Mesenchymal stem cell (in vitro differentiated cells and primary cell): ENCODE data around the gene HTT.
A peak's percentile ranks its signal among the peaks of the same experiment; 100 is the strongest.
"Not testable (repeated sequence)": the region's sequence is repeated elsewhere in the genome, so short reads cannot be mapped to it uniquely, and the experiment has no call there.

Source experiments
- DNase-seq: peaks from one replicate; pipeline ENCODE4 v3.0.0-alpha.2; 2013
- H2AFZ ChIP-seq: one replicate; pipeline ENCODE4 v1.6.1; 2013; ENCODE audit warnings: low read depth, mild to moderate bottlenecking, control low read depth, inconsistent platforms, low read length, moderate library complexity
- H2AK5ac ChIP-seq: 2 replicates; pipeline ENCODE4 v1.6.1; 2013; ENCODE audit warnings: low read length, moderate library complexity, mild to moderate bottlenecking, inconsistent platforms; ENCODE audit not compliant: severe bottlenecking
- H2BK120ac ChIP-seq: one replicate; pipeline ENCODE4 v1.6.1; 2013; ENCODE audit warnings: low read depth, mild to moderate bottlenecking, inconsistent platforms, low read length, moderate library complexity
- H2BK12ac ChIP-seq, 2 experiments: one replicate each; pipeline ENCODE4 v1.6.1; 2013; ENCODE audit warnings: inconsistent platforms in 2 of 2, low read length in 2 of 2, mild to moderate bottlenecking in 2 of 2, moderate library complexity in 2 of 2, control low read depth in 1 of 2
- H2BK15ac ChIP-seq: one replicate; pipeline ENCODE4 v1.6.1; 2013; ENCODE audit warnings: mild to moderate bottlenecking, low read depth, inconsistent platforms; ENCODE audit not compliant: poor library complexity, severe bottlenecking
- H2BK5ac ChIP-seq: 2 replicates; pipeline ENCODE4 v1.6.1; 2013; ENCODE audit warnings: low read depth, mild to moderate bottlenecking, low read length, control low read depth, inconsistent platforms; ENCODE audit not compliant: poor library complexity, severe bottlenecking
- H3K14ac ChIP-seq, 2 experiments: one replicate each; pipeline ENCODE4 v1.6.1; 2013; ENCODE audit warnings: inconsistent platforms in 2 of 2, low read length in 2 of 2, control low read depth in 1 of 2, mild to moderate bottlenecking in 1 of 2, moderate library complexity in 1 of 2
- H3K18ac ChIP-seq, 2 experiments: one replicate each; pipeline ENCODE4 v1.6.1; 2013; ENCODE audit warnings: inconsistent platforms in 2 of 2, low read length in 2 of 2, control low read depth in 1 of 2, low read depth in 1 of 2, mild to moderate bottlenecking in 1 of 2
- H3K23ac ChIP-seq, 2 experiments: one replicate each; pipeline ENCODE4 v1.6.1; 2013; ENCODE audit warnings: inconsistent platforms in 2 of 2, low read length in 2 of 2, mild to moderate bottlenecking in 2 of 2, moderate library complexity in 2 of 2, control low read depth in 1 of 2
- H3K27ac ChIP-seq: 2 replicates; pipeline ENCODE4 v1.5.1; 2013; ENCODE audit warnings: mild to moderate bottlenecking, moderate library complexity, low read length, control low read depth, inconsistent platforms; ENCODE audit not compliant: poor library complexity, severe bottlenecking
- H3K27me3 ChIP-seq, 2 experiments: 2 replicates each; pipeline versions ENCODE4 v1.6.1 to v1.7.0; 2013; ENCODE audit warnings: low read length in 2 of 2, mild to moderate bottlenecking in 2 of 2, moderate library complexity in 2 of 2, control low read depth in 1 of 2, inconsistent platforms in 1 of 2; ENCODE audit not compliant: control insufficient read depth in 1 of 2, insufficient read depth in 1 of 2
- H3K36me3 ChIP-seq, 2 experiments: 2 replicates each; pipeline versions ENCODE4 v1.6.1 to v1.7.0; 2013; ENCODE audit warnings: low read length in 2 of 2, control low read depth in 1 of 2, inconsistent platforms in 1 of 2, low read depth in 1 of 2, mild to moderate bottlenecking in 1 of 2; ENCODE audit not compliant: insufficient read depth in 2 of 2, control insufficient read depth in 1 of 2
- H3K4ac ChIP-seq, 2 experiments: one replicate each; pipeline ENCODE4 v1.6.1; 2013; ENCODE audit warnings: inconsistent platforms in 2 of 2, low read length in 2 of 2, mild to moderate bottlenecking in 2 of 2, moderate library complexity in 2 of 2, control low read depth in 1 of 2, low read depth in 1 of 2
- H3K4me1 ChIP-seq: 2 replicates; pipeline ENCODE4 v1.6.1; 2013; ENCODE audit warnings: low read depth, low read length, control low read depth; ENCODE audit not compliant: control insufficient read depth, insufficient read depth
- H3K4me2 ChIP-seq: 2 replicates; pipeline ENCODE4 v1.6.1; 2013; ENCODE audit warnings: low read length, mild to moderate bottlenecking, inconsistent platforms; ENCODE audit not compliant: poor library complexity, severe bottlenecking
- H3K4me3 ChIP-seq, 2 experiments: 2 replicates each; pipeline versions ENCODE4 v1.5.1 to v1.7.0; 2013; ENCODE audit warnings: low read length in 2 of 2, mild to moderate bottlenecking in 2 of 2, control low read depth in 1 of 2, low read depth in 1 of 2; ENCODE audit not compliant: insufficient read depth in 1 of 2
- H3K79me1 ChIP-seq: replicated peaks from 2 replicates; pipeline ENCODE4 v1.6.1; 2013; ENCODE audit warnings: mild to moderate bottlenecking, control low read depth, low read length, inconsistent platforms; ENCODE audit not compliant: poor library complexity, severe bottlenecking
- H3K9ac ChIP-seq: 2 replicates; pipeline ENCODE4 v1.7.0; 2013; ENCODE audit warnings: mild to moderate bottlenecking, low read length, moderate library complexity
- H3K9me3 ChIP-seq: 2 replicates; pipeline ENCODE4 v1.7.0; 2013; ENCODE audit warnings: mild to moderate bottlenecking, low read length; ENCODE audit not compliant: control insufficient read depth
- H4K8ac ChIP-seq: one replicate; pipeline ENCODE4 v1.6.1; 2013; ENCODE audit warnings: inconsistent platforms, mild to moderate bottlenecking, low read length, moderate library complexity
- H4K91ac ChIP-seq: one replicate; pipeline ENCODE4 v1.6.1; 2013; ENCODE audit warnings: mild to moderate bottlenecking, low read length, inconsistent platforms
- WGBS: methylation state at CpG from one replicate; pipeline ENCODE4 v1.1.7; 2013; ENCODE audit warnings: mixed read lengths; 5-methylcytosine and 5-hydroxymethylcytosine counted together

Gene HTT

GRCh38 chr4:3160438-3160837 is 86.0 kb downstream of the HTT start:
- no peaks in the 10 kb centered on the region for H3K4me1 ChIP-seq
- no peak overlapping the region for H3K4me3 ChIP-seq
- no peak overlapping the region for H3K4me2 ChIP-seq
- no peak overlapping the region for H2BK5ac ChIP-seq
- peaks cover 18 to 66% of the 10 kb centered on the region in 2 experiments for H3K36me3 ChIP-seq
- H3K9ac ChIP-seq = no peak overlapping the region
- H3K27ac ChIP-seq = no peak overlapping the region
- H2BK15ac ChIP-seq = no peak overlapping the region
- 94% methylated on average over 7 of the region's 7 CpGs for WGBS
- H2BK120ac ChIP-seq = no peak overlapping the region
- H3K27me3 ChIP-seq = no peaks in the 10 kb centered on the region
- H3K4ac ChIP-seq = no peak overlapping the region
- H2AFZ ChIP-seq = no peak overlapping the region
- H4K91ac ChIP-seq = no peak overlapping the region
- DNase-seq = no peak
- no peak overlapping the region for H3K23ac ChIP-seq
- H4K8ac ChIP-seq = no peak overlapping the region
- H3K18ac ChIP-seq = no peak overlapping the region
- H3K79me1 ChIP-seq = peaks cover 4% of the 10 kb centered on the region
- H3K14ac ChIP-seq = no peak overlapping the region
- peaks cover 7% of the 10 kb centered on the region for H3K9me3 ChIP-seq
- H2BK12ac ChIP-seq = no peak overlapping the region
- H2AK5ac ChIP-seq = no peak overlapping the region

GRCh38 chr4:3161044-3161443 is 86.6 kb downstream of the HTT start:
- H3K27ac ChIP-seq, H3K4ac ChIP-seq, H3K18ac ChIP-seq, H3K27me3 ChIP-seq, H3K4me1 ChIP-seq, H4K8ac ChIP-seq, H2AFZ ChIP-seq, H2AK5ac ChIP-seq, DNase-seq, H2BK120ac ChIP-seq, H3K9ac ChIP-seq, H2BK5ac ChIP-seq, H2BK15ac ChIP-seq, H3K9me3 ChIP-seq, H3K14ac ChIP-seq, H3K23ac ChIP-seq, H3K4me3 ChIP-seq, H3K4me2 ChIP-seq, H3K79me1 ChIP-seq, H4K91ac ChIP-seq, H2BK12ac ChIP-seq: not testable (repeated sequence)
- peaks cover 19 to 62% of the 10 kb centered on the region in 2 experiments for H3K36me3 ChIP-seq
- no CpG with 5 or more reads among the region's 4 CpGs for WGBS

- not testable (repeated sequence) for H2BK5ac ChIP-seq, H4K91ac ChIP-seq, H3K9me3 ChIP-seq, H3K18ac ChIP-seq, H3K27ac ChIP-seq, H3K4me3 ChIP-seq, H3K9ac ChIP-seq, H3K14ac ChIP-seq, H3K4me2 ChIP-seq, H2BK15ac ChIP-seq, H2BK120ac ChIP-seq, H3K27me3 ChIP-seq, DNase-seq, H3K4ac ChIP-seq, H2AFZ ChIP-seq, H2BK12ac ChIP-seq, H3K23ac ChIP-seq
- Histone ChIP-seq H3K36me3 (peaks cover 14 to 28% of the 10 kb centered on the region in 2 experiments), H2AK5ac (peak overlapping the region; percentile 45), H3K4me1 (peaks cover 10% of the 10 kb centered on the region), H4K8ac (peak overlapping the region; percentile 41), H3K79me1 (peaks cover 19% of the 10 kb centered on the region)
- WGBS = 81% methylated on average over 6 of the region's 6 CpGs
Measured at GRCh38 chr4:3166434-3166833, 92.0 kb downstream of the HTT start.

- 94% methylated on average over 1 of the region's 3 CpGs for WGBS
- no peak overlapping the region for H3K14ac ChIP-seq
- no peak overlapping the region for H3K4me2 ChIP-seq
- H3K27me3 ChIP-seq = no peaks in the 10 kb centered on the region
- peak overlapping the region; percentile 28 for H3K27ac ChIP-seq
- peak; percentile 49 for DNase-seq
- no peak overlapping the region for H4K91ac ChIP-seq
- H3K18ac ChIP-seq = no peak overlapping the region
- peaks cover 10% of the 10 kb centered on the region for H3K4me1 ChIP-seq
- H3K23ac ChIP-seq = no peak overlapping the region
- H2AK5ac ChIP-seq = no peak overlapping the region
- peaks cover 21 to 31% of the 10 kb centered on the region in 2 experiments for H3K36me3 ChIP-seq
- H3K79me1 ChIP-seq = peaks cover 19% of the 10 kb centered on the region
- no peaks in the 10 kb centered on the region for H3K9me3 ChIP-seq
- peak overlapping the region in 1 of 2 experiments; percentile 44 for H3K4ac ChIP-seq
- H4K8ac ChIP-seq = no peak overlapping the region
- no peak overlapping the region for H2BK5ac ChIP-seq
- H2BK12ac ChIP-seq = no peak overlapping the region
- H2BK15ac ChIP-seq = no peak overlapping the region
- no peak overlapping the region for H2AFZ ChIP-seq
- H2BK120ac ChIP-seq = no peak overlapping the region
- H3K4me3 ChIP-seq = no peak overlapping the region
- no peak overlapping the region for H3K9ac ChIP-seq
Measured at GRCh38 chr4:3168029-3168428, 93.5 kb downstream of the HTT start.
